ENCODE data around the gene FAM20A.

FAM20A gene

GRCh38 chr17:68567581-68567980 lies 33.6 kb downstream of the FAM20A start:
- Histone ChIP-seq H3K4me1 (ENCODE audit: control insufficient read depth in 1 of 2, insufficient read depth in 2 of 2, low read length in 2 of 2) (peaks cover 0 to 5% of the 10 kb centered on the region in 2 donors), H3K27ac (ENCODE audit: low read depth, low read length) (no peak overlapping the region)

GRCh38 chr17:68567035-68567434 lies 34.1 kb downstream of the FAM20A start:
- Histone ChIP-seq H3K27me3 (ENCODE audit: control insufficient read depth in 1 of 2, insufficient read depth in 2 of 2, low read length in 2 of 2) (no peaks in the 10 kb centered on the region), H3K36me3 (ENCODE audit: control insufficient read depth in 1 of 2, insufficient read depth in 2 of 2, low read length in 2 of 2) (no peaks in the 10 kb centered on the region), H3K9me3 (ENCODE audit: control insufficient read depth in 1 of 2, low read length in 2 of 2) (no peaks in the 10 kb centered on the region), H3K4me1 (ENCODE audit: control insufficient read depth in 1 of 2, insufficient read depth in 2 of 2, low read length in 2 of 2) (peaks cover 0 to 5% of the 10 kb centered on the region in 2 donors), H3K4me3 (ENCODE audit: low read depth in 1 of 2, low read length in 2 of 2) (no peak overlapping the region), H3K27ac (ENCODE audit: low read depth, low read length) (no peak overlapping the region), H3K9ac (ENCODE audit: low read depth in 1 of 2, low read length in 2 of 2) (no peak overlapping the region)

More at GRCh38 chr17:68567581-68567980, 33.6 kb downstream of the FAM20A start:
- H3K9me3 ChIP-seq (ENCODE audit: control insufficient read depth in 1 of 2, low read length in 2 of 2): no peaks in the 10 kb centered on the region
- H3K27me3 ChIP-seq (ENCODE audit: control insufficient read depth in 1 of 2, insufficient read depth in 2 of 2, low read length in 2 of 2): no peaks in the 10 kb centered on the region
- H3K4me3 ChIP-seq (ENCODE audit: low read depth in 1 of 2, low read length in 2 of 2): no peak overlapping the region
- H3K9ac ChIP-seq (ENCODE audit: low read depth in 1 of 2, low read length in 2 of 2): no peak overlapping the region
- H3K36me3 ChIP-seq (ENCODE audit: control insufficient read depth in 1 of 2, insufficient read depth in 2 of 2, low read length in 2 of 2): no peaks in the 10 kb centered on the region

GRCh38 chr17:68566442-68566738 lies 34.8 kb downstream of the FAM20A start:
- no peaks in the 10 kb centered on the region for H3K36me3 ChIP-seq (ENCODE audit: control insufficient read depth in 1 of 2, insufficient read depth in 2 of 2, low read length in 2 of 2)
- peaks cover 0 to 5% of the 10 kb centered on the region in 2 donors for H3K4me1 ChIP-seq (ENCODE audit: control insufficient read depth in 1 of 2, insufficient read depth in 2 of 2, low read length in 2 of 2)
- no peak overlapping the region for H3K27ac ChIP-seq (ENCODE audit: low read depth, low read length)
- no peak overlapping the region for H3K4me3 ChIP-seq (ENCODE audit: low read depth in 1 of 2, low read length in 2 of 2)
- H3K27me3 ChIP-seq (ENCODE audit: control insufficient read depth in 1 of 2, insufficient read depth in 2 of 2, low read length in 2 of 2): no peaks in the 10 kb centered on the region
- no peaks in the 10 kb centered on the region for H3K9me3 ChIP-seq (ENCODE audit: control insufficient read depth in 1 of 2, low read length in 2 of 2)
- no peak overlapping the region for H3K9ac ChIP-seq (ENCODE audit: low read depth in 1 of 2, low read length in 2 of 2)

GRCh38 chr17:68565661-68566441 lies 35.3 kb downstream of the FAM20A start:
- Histone ChIP-seq H3K9me3 (ENCODE audit: control insufficient read depth in 1 of 2, low read length in 2 of 2) (no peaks in the 10 kb centered on the region), H3K4me1 (ENCODE audit: control insufficient read depth in 1 of 2, insufficient read depth in 2 of 2, low read length in 2 of 2) (peaks cover 0 to 5% of the 10 kb centered on the region in 2 donors), H3K4me3 (ENCODE audit: low read depth in 1 of 2, low read length in 2 of 2) (no peak overlapping the region), H3K27me3 (ENCODE audit: control insufficient read depth in 1 of 2, insufficient read depth in 2 of 2, low read length in 2 of 2) (no peaks in the 10 kb centered on the region), H3K9ac (ENCODE audit: low read depth in 1 of 2, low read length in 2 of 2) (no peak overlapping the region), H3K36me3 (ENCODE audit: control insufficient read depth in 1 of 2, insufficient read depth in 2 of 2, low read length in 2 of 2) (no peaks in the 10 kb centered on the region), H3K27ac (ENCODE audit: low read depth, low read length) (no peak overlapping the region)

GRCh38 chr17:68564415-68565111 lies 36.6 kb downstream of the FAM20A start:
- Histone ChIP-seq H3K36me3 (ENCODE audit: control insufficient read depth in 1 of 2, insufficient read depth in 2 of 2, low read length in 2 of 2) (no peaks in the 10 kb centered on the region), H3K4me1 (ENCODE audit: control insufficient read depth in 1 of 2, insufficient read depth in 2 of 2, low read length in 2 of 2) (peaks cover 0 to 5% of the 10 kb centered on the region in 2 donors), H3K27ac (ENCODE audit: low read depth, low read length) (no peak overlapping the region)

GRCh38 chr17:68562736-68563135 lies 38.4 kb downstream of the FAM20A start:
- Histone ChIP-seq H3K9me3 (ENCODE audit: control insufficient read depth in 1 of 2, low read length in 2 of 2) (no peaks in the 10 kb centered on the region), H3K4me1 (ENCODE audit: control insufficient read depth in 1 of 2, insufficient read depth in 2 of 2, low read length in 2 of 2) (peaks cover 0 to 5% of the 10 kb centered on the region in 2 donors), H3K36me3 (ENCODE audit: control insufficient read depth in 1 of 2, insufficient read depth in 2 of 2, low read length in 2 of 2) (no peaks in the 10 kb centered on the region), H3K27ac (ENCODE audit: low read depth, low read length) (no peak overlapping the region), H3K27me3 (ENCODE audit: control insufficient read depth in 1 of 2, insufficient read depth in 2 of 2, low read length in 2 of 2) (no peaks in the 10 kb centered on the region), H3K9ac (ENCODE audit: low read depth in 1 of 2, low read length in 2 of 2) (no peak overlapping the region), H3K4me3 (ENCODE audit: low read depth in 1 of 2, low read length in 2 of 2) (no peak overlapping the region)

More at GRCh38 chr17:68564415-68565111, 36.6 kb downstream of the FAM20A start:
- Histone ChIP-seq H3K4me3 (ENCODE audit: low read depth in 1 of 2, low read length in 2 of 2) (no peak overlapping the region), H3K27me3 (ENCODE audit: control insufficient read depth in 1 of 2, insufficient read depth in 2 of 2, low read length in 2 of 2) (no peaks in the 10 kb centered on the region), H3K9me3 (ENCODE audit: control insufficient read depth in 1 of 2, low read length in 2 of 2) (no peaks in the 10 kb centered on the region), H3K9ac (ENCODE audit: low read depth in 1 of 2, low read length in 2 of 2) (no peak overlapping the region)

- H3K27ac ChIP-seq (ENCODE audit: low read depth, low read length): no peak overlapping the region
- no peaks in the 10 kb centered on the region for H3K4me1 ChIP-seq (ENCODE audit: control insufficient read depth in 1 of 2, insufficient read depth in 2 of 2, low read length in 2 of 2)
- H3K27me3 ChIP-seq (ENCODE audit: control insufficient read depth in 1 of 2, insufficient read depth in 2 of 2, low read length in 2 of 2): no peaks in the 10 kb centered on the region
- H3K9ac ChIP-seq (ENCODE audit: low read depth in 1 of 2, low read length in 2 of 2): no peak overlapping the region
- H3K4me3 ChIP-seq (ENCODE audit: low read depth in 1 of 2, low read length in 2 of 2): no peak overlapping the region
- no peaks in the 10 kb centered on the region for H3K36me3 ChIP-seq (ENCODE audit: control insufficient read depth in 1 of 2, insufficient read depth in 2 of 2, low read length in 2 of 2)
- no peaks in the 10 kb centered on the region for H3K9me3 ChIP-seq (ENCODE audit: control insufficient read depth in 1 of 2, low read length in 2 of 2)
Measured at GRCh38 chr17:68560966-68561720, 40.0 kb downstream of the FAM20A start.

- no peak overlapping the region for H3K9ac ChIP-seq (ENCODE audit: low read depth in 1 of 2, low read length in 2 of 2)
- no peaks in the 10 kb centered on the region for H3K36me3 ChIP-seq (ENCODE audit: control insufficient read depth in 1 of 2, insufficient read depth in 2 of 2, low read length in 2 of 2)
- no peaks in the 10 kb centered on the region for H3K27me3 ChIP-seq (ENCODE audit: control insufficient read depth in 1 of 2, insufficient read depth in 2 of 2, low read length in 2 of 2)
- H3K4me3 ChIP-seq (ENCODE audit: low read depth in 1 of 2, low read length in 2 of 2): no peak overlapping the region
- no peaks in the 10 kb centered on the region for H3K9me3 ChIP-seq (ENCODE audit: control insufficient read depth in 1 of 2, low read length in 2 of 2)
- H3K27ac ChIP-seq (ENCODE audit: low read depth, low read length): no peak overlapping the region
- no peaks in the 10 kb centered on the region for H3K4me1 ChIP-seq (ENCODE audit: control insufficient read depth in 1 of 2, insufficient read depth in 2 of 2, low read length in 2 of 2)
Measured at GRCh38 chr17:68559316-68559715, 41.9 kb downstream of the FAM20A start.

GRCh38 chr17:68556551-68556950 lies 44.6 kb downstream of the FAM20A start:
- H3K27ac ChIP-seq (ENCODE audit: low read depth, low read length): no peak overlapping the region
- no peaks in the 10 kb centered on the region for H3K36me3 ChIP-seq (ENCODE audit: control insufficient read depth in 1 of 2, insufficient read depth in 2 of 2, low read length in 2 of 2)
- no peaks in the 10 kb centered on the region for H3K27me3 ChIP-seq (ENCODE audit: control insufficient read depth in 1 of 2, insufficient read depth in 2 of 2, low read length in 2 of 2)
- no peaks in the 10 kb centered on the region for H3K4me1 ChIP-seq (ENCODE audit: control insufficient read depth in 1 of 2, insufficient read depth in 2 of 2, low read length in 2 of 2)
- H3K9me3 ChIP-seq (ENCODE audit: control insufficient read depth in 1 of 2, low read length in 2 of 2): no peaks in the 10 kb centered on the region
- H3K9ac ChIP-seq (ENCODE audit: low read depth in 1 of 2, low read length in 2 of 2): no peak overlapping the region
- no peak overlapping the region for H3K4me3 ChIP-seq (ENCODE audit: low read depth in 1 of 2, low read length in 2 of 2)
